Superior temporal gyrus (tissue), 1 donor: ENCODE measurements around the gene C2CD2L.
"Not testable (repeated sequence)": the region's sequence is repeated elsewhere in the genome, so short reads cannot be mapped to it uniquely, and the experiment has no call there.

ENCODE experiments used
- DNase-seq: peaks from one replicate; pipeline ENCODE4 v3.0.0-alpha.2; 2016; ENCODE audit errors: extremely low spot score

C2CD2L gene

GRCh38 chr11:119106564-119107537 is at the start of gene C2CD2L:
Gene C2CD2L, plus strand, starts transcription at chr11:119107344. Its CDS starts 398 bp downstream, at chr11:119107742.
- peak; percentile 84 for DNase-seq

GRCh38 chr11:119059128-119059527 is 48.0 kb upstream of the C2CD2L start:
- not testable (repeated sequence) for DNase-seq

GRCh38 chr11:119061256-119061655 is 45.9 kb upstream of the C2CD2L start:
- no peak for DNase-seq

GRCh38 chr11:119062779-119063178 is 44.4 kb upstream of the C2CD2L start:
- DNase-seq = no peak

GRCh38 chr11:119065369-119065768 is 41.8 kb upstream of the C2CD2L start:
- DNase-seq = no peak

GRCh38 chr11:119067371-119068222 is 39.5 kb upstream of the C2CD2L start, which contains the start of gene VPS11:
Gene VPS11, plus strand, starts transcription at chr11:119067818. Its CDS starts 6 bp downstream, at chr11:119067824.
- DNase-seq = peak; percentile 96

- DNase-seq = no peak
These were observed 29.3 kb upstream of the C2CD2L start for GRCh38 chr11:119077839-119078238.

GRCh38 chr11:119078675-119079420 is 28.3 kb upstream of the C2CD2L start:
- DNase-seq = no peak

- peak; percentile 86 for DNase-seq
These were observed 25.4 kb upstream of the C2CD2L start for GRCh38 chr11:119081682-119082260.

- peak; percentile 99 for DNase-seq
These were observed 22.3 kb upstream of the C2CD2L start, which contains the start of gene HMBS for GRCh38 chr11:119084663-119085436. Gene HMBS, plus strand, starts transcription at chr11:119084881. Its CDS starts 153 bp downstream, at chr11:119085034.

- DNase-seq = no peak
These were observed 21.7 kb upstream of the C2CD2L start for GRCh38 chr11:119085437-119085847.

- DNase-seq = no peak
These were observed 20.0 kb upstream of the C2CD2L start for GRCh38 chr11:119087123-119087522.

- no peak for DNase-seq
These were observed 19.4 kb upstream of the C2CD2L start for GRCh38 chr11:119087747-119088241.

- no peak for DNase-seq
These were observed 18.7 kb upstream of the C2CD2L start for GRCh38 chr11:119088406-119088805.

GRCh38 chr11:119089319-119089718 is 17.8 kb upstream of the C2CD2L start:
- no peak for DNase-seq

GRCh38 chr11:119091178-119091577 is 16.0 kb upstream of the C2CD2L start:
- DNase-seq = peak; percentile 24

GRCh38 chr11:119091966-119092879 is 14.9 kb upstream of the C2CD2L start:
- no peak for DNase-seq

GRCh38 chr11:119092880-119093842 is 14.0 kb upstream of the C2CD2L start:
- DNase-seq = peak; percentile 38
